BJ (cell line): ENCODE results near the gene RRP1. TPM values are rescaled to one million over a fixed set of nuclear protein-coding genes. Genes with fewer than 3 reads are reported as not detected.

Experiments
- CTCF ChIA-PET: fragments of 350-600 bp; formaldehyde crosslinking; extraction: SDS; loops from one replicate; lab custom pipeline; 2021; ENCODE audit warnings: antibody characterized with exemption, inconsistent platforms; lab: Yijun Ruan, JAX
- POLR2A ChIA-PET: fragments of 300-600 bp; sonication (Branson Sonifier 250); formaldehyde crosslinking; extraction: SDS; loops from one replicate; lab custom pipeline; 2021; ENCODE audit warnings: antibody characterized with exemption; lab: Charles Lee
- DNase-seq: peaks from one replicate; pipeline ENCODE4 v3.0.0-alpha.2; 2011; ENCODE audit warnings: low read depth
- H3K27me3 ChIP-seq: 2 replicates; pipeline ENCODE4 v1.6.0; 2011; ENCODE audit warnings: low read length; ENCODE audit not compliant: control insufficient read depth, insufficient read depth
- H3K36me3 ChIP-seq: 2 replicates; pipeline ENCODE4 v1.5.1; 2011; ENCODE audit warnings: low read length; ENCODE audit not compliant: control insufficient read depth, insufficient read depth
- H3K4me3 ChIP-seq: 2 replicates; pipeline ENCODE4 v1.5.1; 2011; ENCODE audit warnings: low read depth, mild to moderate bottlenecking, control low read depth, low read length
- CTCF ChIP-seq: IDR thresholded peaks from 2 replicates; pipeline ENCODE4 v1.5.1; 2011; ENCODE audit warnings: low read depth, mild to moderate bottlenecking, control low read depth, inconsistent platforms, low read length, moderate library complexity; ENCODE audit not compliant: insufficient read depth
- polyA plus RNA-seq: library from polyadenylated mRNA; depleted of rRNA; stranded (reverse); fragments of >200 nt; gene quantifications from 2 replicates; pipeline ENCODE4 v1.2.3, GENCODE V29; 2011

The RRP1 gene
- polyA plus RNA-seq, 1 experiment = 14.4 TPM

- Histone ChIP-seq H3K4me3 (no peak overlapping the region), H3K36me3 (peaks cover 55% of the 10 kb centered on the region), H3K27me3 (no peaks in the 10 kb centered on the region)
- POLR2A ChIA-PET = no interaction called here
- no peak for TF ChIP-seq CTCF
- no peak for DNase-seq
- CTCF ChIA-PET = no interaction called here
Observed at GRCh38 chr21:43754948-43755781, 34.2 kb upstream of the RRP1 start.

- Histone ChIP-seq H3K36me3 (peaks cover 56% of the 10 kb centered on the region), H3K4me3 (no peak overlapping the region), H3K27me3 (no peaks in the 10 kb centered on the region)
- CTCF ChIA-PET = no interaction called here
- POLR2A ChIA-PET = no interaction called here
- TF ChIP-seq CTCF = no peak
- no peak for DNase-seq
Observed at GRCh38 chr21:43755820-43756594, 33.4 kb upstream of the RRP1 start.

- H3K36me3 ChIP-seq = peaks cover 55% of the 10 kb centered on the region
- H3K27me3 ChIP-seq = no peaks in the 10 kb centered on the region
- no peak for DNase-seq
- TF ChIP-seq CTCF = no peak
- no peak overlapping the region for H3K4me3 ChIP-seq
- ChIA-PET CTCF (interaction anchor here (1.2 kb wide), 1 partner anchor 11 kb away, joined by 3 read pairs; no protein-coding TSS in a partner anchor), POLR2A (interaction anchor here (0.6 kb wide), 1 partner anchor 10 kb away, joined by 3 read pairs; no protein-coding TSS in a partner anchor)
Observed at GRCh38 chr21:43757601-43758000, 31.8 kb upstream of the RRP1 start.

- no peaks in the 10 kb centered on the region for H3K27me3 ChIP-seq
- ChIA-PET CTCF (interaction anchor here (1.2 kb wide), 1 partner anchor 12 kb away, joined by 3 read pairs; no protein-coding TSS in a partner anchor), POLR2A (no interaction called here)
- no peak for DNase-seq
- H3K4me3 ChIP-seq = no peak overlapping the region
- TF ChIP-seq CTCF = no peak
- peaks cover 54% of the 10 kb centered on the region for H3K36me3 ChIP-seq
Observed at GRCh38 chr21:43758111-43758641, 31.2 kb upstream of the RRP1 start.

- CTCF ChIA-PET = interaction anchor here (1.2 kb wide), 1 partner anchor 13 kb away, joined by 3 read pairs; no protein-coding TSS in a partner anchor
- H3K27me3 ChIP-seq = no peaks in the 10 kb centered on the region
- TF ChIP-seq CTCF = no peak
- no peak overlapping the region for H3K4me3 ChIP-seq
- H3K36me3 ChIP-seq = peaks cover 48% of the 10 kb centered on the region
- POLR2A ChIA-PET = no interaction called here
- DNase-seq = no peak
Observed at GRCh38 chr21:43758811-43759210, 30.6 kb upstream of the RRP1 start.
